ENCODE data around the gene DNAI2. TPM values are rescaled to one million over a fixed set of nuclear protein-coding genes. Genes with fewer than 3 reads are reported as not detected.

DNAI2 gene
- total RNA-seq, 1 donor from 2014 or later = not detected

- DNase-seq (ENCODE audit: low read depth in 2 of 2) = no peak
These were observed 30.1 kb downstream of the DNAI2 start for GRCh38 chr17:74304184-74304583.

DNA sequence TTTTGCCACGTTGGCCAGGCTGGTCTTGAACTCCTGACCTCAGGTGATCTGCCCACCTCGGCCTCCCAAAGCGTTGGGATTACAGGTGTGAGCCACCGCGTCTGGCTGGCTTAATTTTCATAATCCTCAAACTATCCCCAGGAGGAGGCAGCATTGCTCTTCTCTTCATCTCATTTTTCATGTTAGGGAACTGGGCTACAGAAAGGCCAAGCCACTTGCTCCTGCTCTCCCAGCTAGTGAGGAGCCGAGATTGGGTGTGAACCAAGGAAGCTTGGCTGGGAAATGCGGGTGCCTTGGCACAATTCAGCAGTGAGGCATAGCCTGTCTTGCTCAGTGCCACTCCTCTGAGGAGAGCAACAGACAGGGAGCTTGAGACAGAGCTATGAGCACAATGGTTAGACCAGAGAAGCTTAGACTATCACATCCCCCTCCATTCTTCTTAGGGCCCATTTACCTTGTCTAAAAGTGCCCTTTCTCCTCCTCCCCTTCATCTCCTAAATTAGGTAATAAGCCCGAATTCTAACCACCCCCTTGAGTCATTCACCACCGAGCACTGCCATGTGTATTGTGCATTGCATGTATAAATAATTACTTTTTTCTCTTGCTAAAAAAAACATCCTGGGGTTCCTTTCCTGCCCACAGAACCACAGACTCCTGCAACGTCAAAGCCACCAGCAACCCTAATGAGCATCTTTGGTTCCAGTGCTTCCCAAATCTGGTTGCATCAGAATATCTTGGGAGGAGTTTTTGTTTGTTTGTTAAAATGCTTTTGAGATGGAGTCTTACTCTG, 32.0 kb downstream of the DNAI2 start:
- peak in 1 of 2 donors; percentile 12 for DNase-seq (ENCODE audit: low read depth in 2 of 2)

DNA sequence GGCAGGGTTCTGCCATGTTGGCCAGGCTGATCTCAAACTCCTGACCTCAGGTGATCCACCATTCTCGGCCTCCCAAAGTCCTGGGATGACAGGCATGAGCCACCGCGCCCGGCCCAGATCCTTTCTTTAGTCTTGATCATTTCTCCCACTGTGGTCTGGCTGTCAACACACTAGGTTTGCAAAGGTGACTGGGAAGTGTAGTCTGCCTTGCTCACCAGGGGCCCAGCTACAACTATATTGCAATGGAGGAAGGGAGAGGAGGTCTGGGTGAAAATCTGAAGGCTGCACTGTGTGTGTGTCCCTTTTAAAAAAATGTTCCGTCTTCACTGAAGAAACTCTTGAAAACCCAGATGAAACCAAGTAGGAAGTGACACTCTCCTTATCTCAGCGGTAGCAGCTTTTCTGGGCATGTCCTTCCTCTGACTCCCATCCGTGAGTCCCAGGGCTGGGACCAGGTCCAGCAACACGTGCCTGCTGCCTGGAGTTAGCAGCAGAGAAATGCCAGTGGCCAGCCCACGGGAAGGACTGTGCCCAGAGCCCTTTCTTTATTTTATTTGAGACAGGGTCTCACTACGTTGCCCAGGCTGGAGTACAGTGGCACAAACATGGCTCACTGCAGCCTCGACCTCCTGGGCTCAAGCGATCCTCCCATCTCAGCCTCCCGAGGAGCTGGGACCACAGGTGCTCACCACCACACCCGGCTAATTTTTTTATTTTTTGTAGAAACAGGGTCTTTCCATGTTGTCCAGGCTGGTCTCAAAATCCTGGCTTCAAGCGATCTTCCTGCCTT, 34.1 kb downstream of the DNAI2 start:
- DNase-seq (ENCODE audit: low read depth in 2 of 2) = peak; percentile 37 to 46

- no peak for DNase-seq (ENCODE audit: low read depth in 2 of 2)
These were observed 35.9 kb downstream of the DNAI2 start for GRCh38 chr17:74309902-74310301.

- DNase-seq (ENCODE audit: low read depth in 2 of 2) = no peak
These were observed 40.8 kb downstream of the DNAI2 start for GRCh38 chr17:74314877-74315276.

DNA sequence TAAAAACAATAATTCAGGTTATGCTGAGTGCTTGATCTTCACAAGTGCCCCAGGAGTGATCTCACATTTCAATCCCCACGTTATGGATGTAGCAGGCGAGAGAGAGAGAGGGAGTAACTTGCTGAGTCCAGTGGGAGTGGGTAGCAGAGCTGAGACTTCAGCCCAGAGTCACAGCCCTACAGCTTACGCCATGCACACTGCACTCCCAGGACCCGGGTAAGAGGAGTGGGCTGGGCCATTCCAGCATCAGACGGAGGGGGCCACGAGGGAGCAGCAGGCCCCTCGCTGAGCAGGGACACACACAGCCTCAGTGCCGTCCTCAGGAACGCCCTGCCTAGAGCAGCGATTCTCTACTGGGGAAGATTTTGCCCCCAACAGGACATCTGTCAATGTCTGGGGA, 42.2 kb downstream of the DNAI2 start:
- no peak for DNase-seq (ENCODE audit: low read depth in 2 of 2)

GRCh38 chr17:74317071-74317470, 43.0 kb downstream of the DNAI2 start:
- DNase-seq (ENCODE audit: low read depth in 2 of 2) = no peak

GRCh38 chr17:74318391-74318790, 44.4 kb downstream of the DNAI2 start:
- no peak for DNase-seq (ENCODE audit: low read depth in 2 of 2)

DNA sequence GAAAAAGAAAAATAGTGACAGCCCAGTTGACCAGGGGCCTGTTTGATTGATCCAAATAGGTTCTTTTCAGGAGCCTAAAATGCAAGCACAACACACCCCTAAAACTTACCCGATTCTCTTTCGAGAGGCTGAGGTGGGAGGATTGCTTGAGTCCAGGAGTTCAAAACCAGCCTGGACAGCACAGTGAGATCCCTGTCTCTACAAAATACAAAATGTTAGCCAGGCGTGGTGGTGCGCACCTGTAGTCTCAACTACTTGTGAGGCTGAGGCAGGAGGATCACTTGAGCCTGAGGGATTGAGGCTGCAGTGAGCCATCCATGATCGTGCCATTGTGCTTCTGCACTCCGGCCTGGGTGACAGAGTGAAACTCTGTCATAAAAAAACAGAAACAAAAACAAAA, 50.5 kb downstream of the DNAI2 start:
- no peak for DNase-seq (ENCODE audit: low read depth in 2 of 2)

DNA sequence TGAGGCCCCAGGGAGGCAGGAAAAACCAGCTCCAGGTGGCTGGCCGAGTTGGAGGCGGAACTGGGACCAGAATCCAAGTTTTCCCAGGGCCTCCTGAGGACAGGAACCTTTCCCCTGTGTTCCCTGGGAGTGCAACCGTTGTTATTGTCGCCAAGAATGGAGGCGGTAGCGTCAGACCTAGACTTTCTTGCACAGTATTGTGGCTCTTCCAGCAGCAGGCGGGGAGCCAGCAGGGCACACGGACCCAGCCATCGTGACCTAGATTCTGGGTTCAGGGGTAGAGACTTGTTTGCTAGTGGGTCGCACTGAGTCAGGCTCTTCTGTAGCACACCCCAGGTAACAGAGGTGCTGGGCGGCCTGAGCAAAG, 51.3 kb downstream of the DNAI2 start:
- no peak for DNase-seq (ENCODE audit: low read depth in 2 of 2)

DNA sequence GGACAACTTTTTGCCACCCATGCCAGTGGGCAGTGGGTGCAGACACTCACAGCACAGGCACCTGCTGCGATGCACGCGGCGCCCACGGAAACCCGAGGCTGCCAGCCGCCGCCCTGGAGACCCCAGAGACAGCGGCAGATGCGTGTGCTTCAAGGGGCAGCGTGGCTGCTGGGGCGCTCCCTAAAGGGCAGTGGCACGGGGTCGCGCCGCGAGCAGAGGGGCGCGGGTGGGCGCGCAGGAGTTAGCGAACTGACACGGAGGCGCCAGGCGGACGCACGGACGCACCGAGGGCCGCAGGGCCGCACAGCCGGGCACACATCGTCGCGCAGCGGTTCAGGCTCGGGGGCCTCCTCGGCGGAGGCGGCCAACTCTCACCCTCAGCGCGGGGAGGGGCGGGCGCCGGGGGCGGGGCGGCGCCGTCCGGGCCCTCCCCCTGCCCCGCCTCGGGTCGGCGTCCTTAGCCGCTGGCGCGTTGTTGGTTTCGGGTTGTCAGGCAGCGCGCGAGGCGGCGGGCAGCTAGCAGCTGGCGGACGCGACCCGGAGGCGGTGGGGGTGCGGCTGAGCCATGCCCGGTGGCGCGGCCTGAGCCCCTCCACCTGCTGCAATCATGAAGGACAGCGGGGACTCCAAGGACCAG, 51.8 kb downstream of the DNAI2 start, which contains the start of gene KIF19:
Gene KIF19 (plus strand): TSS at position 484 of the 637 bp plus-strand sequence. CDS start 124 bp downstream, at position 608.
- peak in 1 of 2 donors; percentile 49 for DNase-seq (ENCODE audit: low read depth in 2 of 2)

DNA sequence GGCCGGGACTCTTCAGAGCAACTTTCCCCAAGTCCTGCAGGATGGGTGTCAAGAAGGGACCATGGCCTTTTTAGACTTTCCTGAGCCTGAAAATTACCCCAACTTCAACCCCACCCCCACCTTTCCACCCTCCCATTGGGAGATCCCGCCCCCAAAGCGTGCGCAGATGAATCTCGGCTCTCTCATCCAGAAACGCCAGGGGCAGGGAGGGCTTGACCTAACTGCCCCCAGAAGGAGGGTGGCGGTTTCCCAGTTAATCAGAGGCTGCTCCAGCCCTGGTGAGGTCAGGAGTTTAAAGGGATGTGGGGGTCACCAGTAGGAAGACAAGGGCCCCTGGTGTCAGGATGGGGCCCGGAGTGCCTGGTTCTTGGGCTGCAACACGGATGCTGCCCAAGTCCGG, 52.5 kb downstream of the DNAI2 start:
- no peak for DNase-seq (ENCODE audit: low read depth in 2 of 2)

- no peak for DNase-seq (ENCODE audit: low read depth in 2 of 2)
These were observed 54.5 kb downstream of the DNAI2 start for GRCh38 chr17:74328487-74328886.

- no peak for DNase-seq (ENCODE audit: low read depth in 2 of 2)
These were observed 55.3 kb downstream of the DNAI2 start for GRCh38 chr17:74329378-74329777.

DNA sequence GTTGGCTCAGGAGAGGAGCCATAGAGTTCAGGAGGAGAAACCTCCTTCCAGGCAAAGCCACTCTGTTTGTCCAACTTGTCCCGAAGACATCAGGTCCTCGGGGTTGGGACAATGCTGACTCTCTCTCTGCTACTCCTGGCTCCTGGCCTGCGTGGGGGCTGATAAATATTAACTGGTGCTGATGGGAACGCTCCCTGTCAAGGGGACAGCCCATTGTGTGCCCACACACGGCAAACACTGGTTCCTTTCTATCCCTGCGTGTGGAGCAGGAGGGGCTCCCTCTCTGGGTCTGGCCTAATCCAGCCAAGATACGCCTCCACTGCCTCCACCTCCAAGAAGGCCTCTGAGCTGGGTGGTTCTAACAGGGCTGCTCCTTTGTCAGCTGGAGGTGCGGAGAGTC, 56.4 kb downstream of the DNAI2 start:
- no peak for DNase-seq (ENCODE audit: low read depth in 2 of 2)

- no peak for DNase-seq (ENCODE audit: low read depth in 2 of 2)
These were observed 58.1 kb downstream of the DNAI2 start for GRCh38 chr17:74332017-74332650.

DNA sequence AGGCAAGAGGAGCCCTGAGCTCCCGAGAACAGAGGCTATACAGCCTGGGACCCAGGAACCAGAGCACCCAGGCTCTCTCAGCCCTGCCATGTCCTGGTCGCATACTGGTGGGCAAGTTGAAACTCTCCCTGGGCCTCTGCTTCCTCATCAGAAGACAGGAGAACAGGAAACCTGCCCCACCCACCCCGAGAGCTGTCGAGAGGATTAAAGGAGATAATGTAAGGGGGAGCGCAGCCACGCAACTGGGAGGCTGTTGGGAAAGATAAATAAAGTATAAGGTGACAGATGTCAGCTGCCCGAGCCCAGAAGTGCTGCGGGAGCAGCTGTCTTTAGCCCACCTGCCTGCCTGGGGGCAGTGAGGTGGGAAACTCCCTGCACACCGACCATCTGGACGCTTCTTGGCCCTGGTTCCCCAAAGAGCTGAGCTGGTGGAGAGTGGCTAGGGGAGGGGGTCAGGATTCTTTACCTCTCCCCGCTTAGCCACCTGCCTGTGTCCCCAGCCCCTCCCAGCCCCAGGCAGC, 58.8 kb downstream of the DNAI2 start:
- DNase-seq (ENCODE audit: low read depth in 2 of 2) = no peak

- DNase-seq (ENCODE audit: low read depth in 2 of 2) = no peak
These were observed 60.5 kb downstream of the DNAI2 start for GRCh38 chr17:74334393-74335039.

DNA sequence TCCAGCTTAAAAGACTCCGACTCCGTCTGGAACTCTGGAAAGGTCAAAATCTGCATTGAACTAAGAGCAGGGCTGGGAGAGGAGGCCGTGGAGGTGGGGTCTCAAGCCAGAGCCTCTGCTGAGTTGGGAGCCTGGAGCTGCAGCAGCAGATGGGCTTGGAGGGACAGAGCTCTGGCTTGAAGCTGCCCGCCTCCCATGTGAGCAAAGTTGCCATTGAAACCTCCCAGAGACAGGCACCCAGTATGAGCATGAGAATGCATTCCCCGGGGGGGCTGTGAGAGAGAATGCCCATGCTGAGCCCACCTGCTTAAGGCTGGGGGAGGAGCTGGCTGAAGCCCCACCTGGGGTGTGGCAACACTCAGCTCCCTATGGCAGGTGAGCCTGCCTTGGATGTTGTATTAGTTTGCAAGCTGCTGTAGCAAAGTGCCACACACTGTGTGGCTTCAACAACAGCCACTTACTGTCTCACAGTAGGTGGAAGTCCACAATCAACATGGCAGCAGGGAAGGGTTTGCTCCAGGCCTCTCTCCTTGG, 61.6 kb downstream of the DNAI2 start:
- DNase-seq (ENCODE audit: low read depth in 2 of 2) = no peak

DNA sequence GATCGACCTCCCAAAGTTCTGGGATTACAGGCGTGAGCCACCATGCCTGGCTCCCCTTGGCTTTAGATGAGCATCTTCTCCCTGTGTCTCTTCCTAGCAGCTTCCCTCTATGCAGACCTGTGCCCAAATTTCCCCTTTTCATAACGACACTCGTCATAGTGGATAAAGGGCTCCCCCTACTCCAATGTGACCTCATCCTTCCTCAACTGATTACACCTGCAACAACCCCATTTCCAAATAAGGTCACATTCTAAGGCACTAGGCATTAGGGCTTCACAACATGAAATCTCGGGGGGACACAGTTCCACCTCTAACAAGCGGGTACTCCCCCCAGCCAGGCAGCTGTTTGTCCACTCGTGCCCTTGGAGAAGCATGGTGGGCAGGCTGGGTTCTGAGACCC, 62.3 kb downstream of the DNAI2 start:
- no peak for DNase-seq (ENCODE audit: low read depth in 2 of 2)
